Measurements from ENCODE around the gene RAB6A.

The RAB6A gene

GRCh38 chr11:73635721-73636120, 125.2 kb downstream of the RAB6A start:
- DNase-seq, result no peak
- H3K27me3 ChIP-seq (replicated peaks in 2 of 5; ENCODE audit: control insufficient read depth in 4 of 5, insufficient read depth in 5 of 5, low read length in 4 of 5), result no peaks in the 10 kb centered on the region
- POLR2A ChIA-PET, result no interaction called here
- WGBS (ENCODE audit: insufficient coverage), result 96% methylated on average over 5 of the region's 5 CpGs
- no peaks in the 10 kb centered on the region for H3K36me3 ChIP-seq (ENCODE audit: control insufficient read depth in 4 of 4, insufficient read depth in 4 of 4, low read length in 3 of 4)
- H3K27ac ChIP-seq (ENCODE audit: insufficient read depth in 1 of 2, low read depth in 1 of 2, low read length in 2 of 2, poor library complexity in 1 of 2, severe bottlenecking in 2 of 2), result no peak overlapping the region
- peaks cover 0 to 9% (median 0%) of the 10 kb centered on the region in 5 experiments for H3K9me3 ChIP-seq (ENCODE audit: control extremely low read depth in 1 of 5, control insufficient read depth in 4 of 5, insufficient read depth in 2 of 5, low read depth in 1 of 5, low read length in 4 of 5)
- H3K4me1 ChIP-seq (ENCODE audit: control extremely low read depth in 1 of 4, control insufficient read depth in 4 of 4, insufficient read depth in 4 of 4, low read length in 3 of 4), result peaks cover 0 to 5% (median 3%) of the 10 kb centered on the region in 4 experiments
- CTCF ChIA-PET, result interaction anchor here (5.1 kb wide), 1 partner anchor 10 kb away, joined by 29 read pairs; no protein-coding TSS in a partner anchor
- H3K4me3 ChIP-seq (ENCODE audit: control insufficient read depth in 1 of 7, extremely low read depth in 1 of 7, insufficient read depth in 4 of 7, low read depth in 2 of 7, low read length in 6 of 7), result no peak overlapping the region

GRCh38 chr11:73633999-73634398, 126.9 kb downstream of the RAB6A start:
- no peaks in the 10 kb centered on the region for H3K36me3 ChIP-seq (ENCODE audit: control insufficient read depth in 4 of 4, insufficient read depth in 4 of 4, low read length in 3 of 4)
- CTCF ChIA-PET, result interaction anchor here (1.2 to 1.6 kb wide), 2 partner anchors 26 to 219 kb away, joined by 3 to 4 read pairs; no protein-coding TSS in a partner anchor
- no peak for DNase-seq
- WGBS (ENCODE audit: insufficient coverage), result 40% methylated on average over 1 of the region's 2 CpGs
- H3K4me3 ChIP-seq (ENCODE audit: control insufficient read depth in 1 of 7, extremely low read depth in 1 of 7, insufficient read depth in 4 of 7, low read depth in 2 of 7, low read length in 6 of 7), result no peak overlapping the region
- H3K9me3 ChIP-seq (ENCODE audit: control extremely low read depth in 1 of 5, control insufficient read depth in 4 of 5, insufficient read depth in 2 of 5, low read depth in 1 of 5, low read length in 4 of 5), result peaks cover 0 to 9% (median 0%) of the 10 kb centered on the region in 5 experiments
- H3K27ac ChIP-seq (ENCODE audit: insufficient read depth in 1 of 2, low read depth in 1 of 2, low read length in 2 of 2, poor library complexity in 1 of 2, severe bottlenecking in 2 of 2), result no peak overlapping the region
- POLR2A ChIA-PET, result no interaction called here
- no peaks in the 10 kb centered on the region for H3K27me3 ChIP-seq (replicated peaks in 2 of 5; ENCODE audit: control insufficient read depth in 4 of 5, insufficient read depth in 5 of 5, low read length in 4 of 5)
- peaks cover 0 to 5% (median 3%) of the 10 kb centered on the region in 4 experiments for H3K4me1 ChIP-seq (ENCODE audit: control extremely low read depth in 1 of 4, control insufficient read depth in 4 of 4, insufficient read depth in 4 of 4, low read length in 3 of 4)

GRCh38 chr11:73632996-73633395, 127.9 kb downstream of the RAB6A start:
- POLR2A ChIA-PET, result no interaction called here
- no peak for DNase-seq
- Histone ChIP-seq H3K4me1 (ENCODE audit: control extremely low read depth in 1 of 4, control insufficient read depth in 4 of 4, insufficient read depth in 4 of 4, low read length in 3 of 4) (peaks cover 0 to 5% (median 3%) of the 10 kb centered on the region in 4 experiments), H3K9me3 (ENCODE audit: control extremely low read depth in 1 of 5, control insufficient read depth in 4 of 5, insufficient read depth in 2 of 5, low read depth in 1 of 5, low read length in 4 of 5) (peaks cover 0 to 9% (median 0%) of the 10 kb centered on the region in 5 experiments), H3K4me3 (ENCODE audit: control insufficient read depth in 1 of 7, extremely low read depth in 1 of 7, insufficient read depth in 4 of 7, low read depth in 2 of 7, low read length in 6 of 7) (no peak overlapping the region), H3K36me3 (ENCODE audit: control insufficient read depth in 4 of 4, insufficient read depth in 4 of 4, low read length in 3 of 4) (no peaks in the 10 kb centered on the region), H3K27me3 (replicated peaks in 2 of 5; ENCODE audit: control insufficient read depth in 4 of 5, insufficient read depth in 5 of 5, low read length in 4 of 5) (no peaks in the 10 kb centered on the region), H3K27ac (ENCODE audit: insufficient read depth in 1 of 2, low read depth in 1 of 2, low read length in 2 of 2, poor library complexity in 1 of 2, severe bottlenecking in 2 of 2) (no peak overlapping the region)
- CTCF ChIA-PET, result interaction anchor here (1.2 to 1.6 kb wide), 2 partner anchors 25 to 218 kb away, joined by 3 to 4 read pairs; no protein-coding TSS in a partner anchor
- 100% methylated on average over 4 of the region's 4 CpGs for WGBS (ENCODE audit: insufficient coverage)

GRCh38 chr11:73629907-73630306, 131.0 kb downstream of the RAB6A start:
- Histone ChIP-seq H3K4me1 (ENCODE audit: control extremely low read depth in 1 of 4, control insufficient read depth in 4 of 4, insufficient read depth in 4 of 4, low read length in 3 of 4) (peaks cover 3 to 6% (median 4%) of the 10 kb centered on the region in 4 experiments), H3K27me3 (replicated peaks in 2 of 5; ENCODE audit: control insufficient read depth in 4 of 5, insufficient read depth in 5 of 5, low read length in 4 of 5) (no peaks in the 10 kb centered on the region), H3K27ac (ENCODE audit: insufficient read depth in 1 of 2, low read depth in 1 of 2, low read length in 2 of 2, poor library complexity in 1 of 2, severe bottlenecking in 2 of 2) (no peak overlapping the region), H3K4me3 (ENCODE audit: control insufficient read depth in 1 of 7, extremely low read depth in 1 of 7, insufficient read depth in 4 of 7, low read depth in 2 of 7, low read length in 6 of 7) (no peak overlapping the region), H3K9me3 (ENCODE audit: control extremely low read depth in 1 of 5, control insufficient read depth in 4 of 5, insufficient read depth in 2 of 5, low read depth in 1 of 5, low read length in 4 of 5) (peaks cover 0 to 9% (median 0%) of the 10 kb centered on the region in 5 experiments), H3K36me3 (ENCODE audit: control insufficient read depth in 4 of 4, insufficient read depth in 4 of 4, low read length in 3 of 4) (no peaks in the 10 kb centered on the region)
- DNase-seq, result no peak
- ChIA-PET POLR2A (no interaction called here), CTCF (interaction anchor here (0.6 to 2.0 kb wide), 3 partner anchors 11 to 227 kb away, joined by 3 to 9 read pairs (median 5); no protein-coding TSS in a partner anchor)
- WGBS (ENCODE audit: insufficient coverage), result 88% methylated on average over 5 of the region's 7 CpGs

GRCh38 chr11:73625696-73626318, 135.1 kb downstream of the RAB6A start:
- no peaks in the 10 kb centered on the region for H3K9me3 ChIP-seq (ENCODE audit: control extremely low read depth in 1 of 5, control insufficient read depth in 4 of 5, insufficient read depth in 2 of 5, low read depth in 1 of 5, low read length in 4 of 5)
- ChIA-PET CTCF (interaction anchor here (0.6 to 4.5 kb wide), 33 partner anchors 11 to 316 kb away, joined by 3 to 49 read pairs (median 4); partner anchors contain the start of gene PLEKHB1), POLR2A (no interaction called here)
- peak; percentile 72 to 84 (median 80) for DNase-seq
- H3K36me3 ChIP-seq (ENCODE audit: control insufficient read depth in 4 of 4, insufficient read depth in 4 of 4, low read length in 3 of 4), result no peaks in the 10 kb centered on the region
- no peak overlapping the region for H3K27ac ChIP-seq (ENCODE audit: insufficient read depth in 1 of 2, low read depth in 1 of 2, low read length in 2 of 2, poor library complexity in 1 of 2, severe bottlenecking in 2 of 2)
- WGBS (ENCODE audit: insufficient coverage), result 33% methylated on average over 11 of the region's 19 CpGs
- H3K4me1 ChIP-seq (ENCODE audit: control extremely low read depth in 1 of 4, control insufficient read depth in 4 of 4, insufficient read depth in 4 of 4, low read length in 3 of 4), result peaks cover 10 to 23% (median 18%) of the 10 kb centered on the region in 4 experiments
- no peak overlapping the region for H3K4me3 ChIP-seq (ENCODE audit: control insufficient read depth in 1 of 7, extremely low read depth in 1 of 7, insufficient read depth in 4 of 7, low read depth in 2 of 7, low read length in 6 of 7)
- no peaks in the 10 kb centered on the region for H3K27me3 ChIP-seq (replicated peaks in 2 of 5; ENCODE audit: control insufficient read depth in 4 of 5, insufficient read depth in 5 of 5, low read length in 4 of 5)

Measured in common myeloid progenitor, CD34-positive (primary cell).